ENCODE data around the gene U2AF1L4. TPM values are rescaled to one million over a fixed set of nuclear protein-coding genes. Genes with fewer than 3 reads are reported as not detected.

Gene U2AF1L4
- total RNA-seq, 1 donor from 2014 or later = 17.2 TPM

DNA sequence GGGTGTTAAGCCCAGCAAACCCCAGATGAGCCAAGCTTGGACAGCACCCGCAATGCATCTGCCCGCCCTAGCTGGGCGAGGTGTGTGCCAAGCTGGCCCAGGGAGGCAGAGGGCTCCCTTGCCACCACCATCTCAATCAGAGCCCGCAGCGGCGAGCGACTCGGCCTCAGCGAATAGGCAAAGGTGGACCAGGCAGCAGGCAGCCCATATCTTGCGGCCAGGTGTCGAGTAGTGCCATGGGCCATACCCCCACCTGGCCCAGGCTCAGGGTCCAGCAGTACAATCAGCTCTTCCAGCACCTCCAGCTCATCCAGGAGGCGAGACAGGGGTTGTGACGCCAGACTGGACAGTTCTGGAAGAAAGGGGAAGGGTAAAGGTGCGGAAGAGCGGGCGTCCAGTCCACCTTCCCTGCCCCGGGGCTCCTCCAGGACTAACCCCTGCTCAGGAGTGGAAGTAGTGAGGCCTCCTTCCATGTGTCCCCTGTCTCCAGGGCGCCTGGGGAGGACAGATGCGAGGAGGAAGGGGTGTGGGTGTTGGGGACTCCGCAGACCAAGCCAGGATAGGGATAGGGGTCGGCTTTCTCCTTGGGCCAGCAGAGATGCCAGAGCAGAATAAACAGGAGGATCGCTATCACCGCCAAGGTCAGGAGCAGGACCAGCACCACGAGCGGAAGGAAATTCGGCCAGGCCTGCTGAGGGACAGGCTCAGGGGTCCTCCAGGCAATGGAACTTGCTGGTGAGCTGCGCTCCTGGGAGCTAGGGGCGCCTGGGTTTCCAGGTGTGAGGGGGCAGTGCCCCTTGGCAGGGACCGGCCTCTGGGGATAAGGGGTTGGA, 5.7 kb downstream of the U2AF1L4 start:
- H3K36me3 Mint-ChIP-seq = peaks cover 10% of the 10 kb centered on the region
- peak overlapping the region; percentile 89 for H3K4me3 Mint-ChIP-seq
- peaks cover 11% of the 10 kb centered on the region for H3K27me3 Mint-ChIP-seq (ENCODE audit: insufficient read depth, low read depth)
- H3K79me2 ChIP-seq (ENCODE audit: low read depth) = no peaks in the 10 kb centered on the region
- no peaks in the 10 kb centered on the region for H3K36me3 ChIP-seq
- no peak for DNase-seq (ENCODE audit: low spot score)
- H3K4me1 ChIP-seq = peaks cover 9% of the 10 kb centered on the region
- TF ChIP-seq EZH2phosphoT487 (IDR thresholded peaks at IDR 0.05) (no peak), EZH2 (IDR thresholded peaks at IDR 0.05) (no peak)
- TF ChIP-seq, protein P1, sequence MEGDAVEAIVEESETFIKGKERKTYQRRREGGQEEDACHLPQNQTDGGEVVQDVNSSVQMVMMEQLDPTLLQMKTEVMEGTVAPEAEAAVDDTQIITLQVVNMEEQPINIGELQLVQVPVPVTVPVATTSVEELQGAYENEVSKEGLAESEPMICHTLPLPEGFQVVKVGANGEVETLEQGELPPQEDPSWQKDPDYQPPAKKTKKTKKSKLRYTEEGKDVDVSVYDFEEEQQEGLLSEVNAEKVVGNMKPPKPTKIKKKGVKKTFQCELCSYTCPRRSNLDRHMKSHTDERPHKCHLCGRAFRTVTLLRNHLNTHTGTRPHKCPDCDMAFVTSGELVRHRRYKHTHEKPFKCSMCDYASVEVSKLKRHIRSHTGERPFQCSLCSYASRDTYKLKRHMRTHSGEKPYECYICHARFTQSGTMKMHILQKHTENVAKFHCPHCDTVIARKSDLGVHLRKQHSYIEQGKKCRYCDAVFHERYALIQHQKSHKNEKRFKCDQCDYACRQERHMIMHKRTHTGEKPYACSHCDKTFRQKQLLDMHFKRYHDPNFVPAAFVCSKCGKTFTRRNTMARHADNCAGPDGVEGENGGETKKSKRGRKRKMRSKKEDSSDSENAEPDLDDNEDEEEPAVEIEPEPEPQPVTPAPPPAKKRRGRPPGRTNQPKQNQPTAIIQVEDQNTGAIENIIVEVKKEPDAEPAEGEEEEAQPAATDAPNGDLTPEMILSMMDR (IDR thresholded peaks at IDR 0.05) = no peak
- H3K27me3 ChIP-seq = no peaks in the 10 kb centered on the region
- no peaks in the 10 kb centered on the region for H3K9me3 ChIP-seq (ENCODE audit: low read depth)
- no peak overlapping the region for H3K9ac ChIP-seq
- H3K27ac ChIP-seq = no peak overlapping the region
- peaks cover 41% of the 10 kb centered on the region for H3F3A ChIP-seq (ENCODE audit: low read depth)
- H3K4me2 ChIP-seq = peak overlapping the region; percentile 92
- H3K9me3 Mint-ChIP-seq = no peaks in the 10 kb centered on the region
- no peak overlapping the region for H2AFZ ChIP-seq (replicated peaks)
- H4K20me1 ChIP-seq (ENCODE audit: low read depth) = peaks cover 17% of the 10 kb centered on the region
- peaks cover 20% of the 10 kb centered on the region for H3K4me1 Mint-ChIP-seq
- H3K4me3 ChIP-seq = peak overlapping the region; percentile 79
- no peak overlapping the region for H3K27ac Mint-ChIP-seq

DNA sequence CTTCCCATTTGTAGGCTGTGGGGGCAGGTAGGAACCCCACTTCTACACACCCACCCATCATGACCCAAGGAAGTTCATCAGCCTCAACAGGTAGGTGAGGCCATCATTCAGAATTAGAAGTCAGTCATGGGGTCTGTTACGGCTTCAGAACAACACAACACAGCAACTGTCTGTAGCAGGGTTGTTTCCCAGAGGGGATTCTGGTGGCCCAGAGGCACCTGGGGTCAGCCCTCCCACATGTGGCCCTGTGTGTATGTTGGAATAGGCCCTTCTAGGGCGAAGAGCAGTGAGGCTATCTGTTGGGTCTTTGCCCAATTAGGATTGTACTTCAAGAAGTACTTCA, 6.4 kb downstream of the U2AF1L4 start:
- Histone ChIP-seq H4K20me1 (ENCODE audit: low read depth) (peaks cover 17% of the 10 kb centered on the region), H3K4me2 (no peak overlapping the region), H3K4me3 (no peak overlapping the region), H2AFZ (replicated peaks) (no peak overlapping the region), H3K4me1 (peaks cover 9% of the 10 kb centered on the region), H3K9me3 (ENCODE audit: low read depth) (no peaks in the 10 kb centered on the region), H3K27me3 (no peaks in the 10 kb centered on the region), H3F3A (ENCODE audit: low read depth) (peaks cover 37% of the 10 kb centered on the region), H3K9ac (no peak overlapping the region), H3K79me2 (ENCODE audit: low read depth) (no peaks in the 10 kb centered on the region), H3K27ac (no peak overlapping the region), H3K36me3 (no peaks in the 10 kb centered on the region)
- Mint-ChIP-seq H3K27ac (no peak overlapping the region), H3K4me3 (peak overlapping the region; percentile 68), H3K9me3 (no peaks in the 10 kb centered on the region), H3K27me3 (ENCODE audit: insufficient read depth, low read depth) (peaks cover 7% of the 10 kb centered on the region), H3K4me1 (peaks cover 16% of the 10 kb centered on the region), H3K36me3 (peaks cover 16% of the 10 kb centered on the region)
- DNase-seq (ENCODE audit: low spot score) = no peak
- TF ChIP-seq EZH2 (IDR thresholded peaks at IDR 0.05) (no peak), EZH2phosphoT487 (IDR thresholded peaks at IDR 0.05) (no peak)
- TF ChIP-seq, protein P1 (IDR thresholded peaks at IDR 0.05) = no peak

DNA sequence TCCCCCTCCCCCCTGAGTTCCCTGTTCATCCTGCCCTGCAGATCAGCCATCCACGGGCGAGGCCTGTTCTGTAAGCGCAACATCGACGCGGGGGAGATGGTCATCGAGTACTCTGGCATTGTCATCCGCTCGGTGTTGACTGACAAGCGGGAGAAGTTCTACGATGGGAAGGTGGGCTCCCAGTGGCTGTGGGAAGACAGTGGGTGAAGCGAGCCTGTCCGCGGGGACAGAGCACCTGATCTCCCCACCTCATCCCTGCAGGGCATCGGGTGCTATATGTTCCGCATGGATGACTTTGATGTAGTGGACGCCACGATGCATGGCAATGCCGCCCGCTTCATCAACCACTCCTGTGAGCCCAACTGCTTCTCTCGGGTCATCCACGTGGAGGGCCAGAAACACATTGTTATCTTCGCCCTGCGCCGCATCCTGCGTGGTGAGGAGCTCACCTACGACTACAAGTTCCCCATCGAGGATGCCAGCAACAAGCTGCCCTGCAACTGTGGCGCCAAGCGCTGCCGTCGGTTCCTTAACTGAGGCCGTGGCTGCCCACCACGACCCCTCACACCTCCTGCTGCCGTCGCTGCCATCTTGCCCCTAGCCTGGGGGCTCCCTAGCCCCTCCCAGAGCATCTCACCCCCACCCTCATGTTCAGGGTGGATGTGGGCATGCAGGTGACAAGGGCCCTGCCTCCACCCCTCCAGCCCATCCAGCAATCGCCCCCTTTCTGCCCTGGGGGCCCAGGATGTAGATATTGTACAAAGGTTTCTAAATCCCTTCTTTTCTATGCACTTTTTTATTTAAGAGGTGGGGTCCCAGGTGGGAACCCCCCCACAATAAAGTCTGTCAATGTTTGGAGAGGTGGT, 7.0 kb downstream of the U2AF1L4 start:
- peak overlapping the region; percentile 68 for H3K4me3 Mint-ChIP-seq
- H3K27ac Mint-ChIP-seq = no peak overlapping the region
- H3K4me2 ChIP-seq = no peak overlapping the region

More for the DNA sequence above, 7.0 kb downstream of the U2AF1L4 start:
- Histone ChIP-seq H2AFZ (replicated peaks) (no peak overlapping the region), H4K20me1 (ENCODE audit: low read depth) (peaks cover 17% of the 10 kb centered on the region), H3K79me2 (ENCODE audit: low read depth) (no peaks in the 10 kb centered on the region), H3K27ac (no peak overlapping the region), H3K36me3 (no peaks in the 10 kb centered on the region), H3K4me1 (peaks cover 9% of the 10 kb centered on the region), H3K9me3 (ENCODE audit: low read depth) (no peaks in the 10 kb centered on the region), H3F3A (ENCODE audit: low read depth) (peaks cover 37% of the 10 kb centered on the region), H3K4me3 (no peak overlapping the region), H3K27me3 (no peaks in the 10 kb centered on the region), H3K9ac (no peak overlapping the region)
- no peak for TF ChIP-seq EZH2 (IDR thresholded peaks at IDR 0.05)
- TF ChIP-seq EZH2phosphoT487 (IDR thresholded peaks at IDR 0.05) = no peak
- TF ChIP-seq, protein P1 (IDR thresholded peaks at IDR 0.05) = no peak
- H3K27me3 Mint-ChIP-seq (ENCODE audit: insufficient read depth, low read depth) = peaks cover 9% of the 10 kb centered on the region
- no peak for DNase-seq (ENCODE audit: low spot score)
- no peaks in the 10 kb centered on the region for H3K9me3 Mint-ChIP-seq
- peaks cover 13% of the 10 kb centered on the region for H3K4me1 Mint-ChIP-seq
- peaks cover 17% of the 10 kb centered on the region for H3K36me3 Mint-ChIP-seq
